ENCODE data around the gene PLCXD1.

GRCh38 chrX:274904-275475 lies 6.2 kb upstream of the PLCXD1 start:
- TF ChIP-seq CTCF (IDR thresholded peaks at IDR 0.05) = no peak
- no peak for TF ChIP-seq EZH2phosphoT487 (IDR thresholded peaks at IDR 0.05)
- TF ChIP-seq EZH2 (IDR thresholded peaks at IDR 0.05) = no peak

Measured in neural progenitor cell (in vitro differentiated cells).